SIG-M5 (cell line): Measurements from ENCODE around the gene THEM5.

Source experiments
- DNase-seq: peaks from one replicate; lab custom pipeline; 2025; lab: John Stamatoyannopoulos, UW

The THEM5 gene

DNA sequence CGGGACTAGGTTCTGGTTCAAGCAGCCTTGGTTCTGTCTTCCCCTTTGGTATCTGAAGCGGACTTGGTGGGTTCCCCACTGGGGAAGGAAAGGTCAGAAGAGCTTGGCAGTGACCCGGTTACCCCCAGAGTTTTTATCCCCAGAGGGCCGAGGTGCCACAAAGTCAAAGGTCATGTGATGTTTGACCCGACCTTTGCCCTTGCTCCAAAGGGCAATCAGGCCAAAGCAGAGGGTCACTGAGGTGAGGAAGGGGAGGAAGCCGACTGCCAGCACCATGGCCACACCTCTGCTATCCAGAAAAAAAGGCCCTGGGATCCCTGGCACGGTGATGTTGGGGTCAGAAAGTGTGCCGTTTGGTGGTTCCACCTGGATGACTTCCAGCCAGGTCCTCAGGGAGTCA is 52.7 kb downstream of the THEM5 start:
- no peak for DNase-seq

GRCh38 chr1:151799179-151800022 is 54.1 kb downstream of the THEM5 start:
- no peak for DNase-seq

- no peak for DNase-seq
Measured at GRCh38 chr1:151798571-151798970, 54.9 kb downstream of the THEM5 start.
